Astrocyte (in vitro differentiated cells and primary cell): ENCODE measurements around the gene DSG2. TPM values are rescaled to one million over a fixed set of nuclear protein-coding genes. Genes with fewer than 3 reads are reported as not detected.

Source experiments
- DNase-seq: peaks from one replicate; pipeline ENCODE4 v3.0.0-alpha.2; 2010; ENCODE audit warnings: low read depth
- FAIRE-seq: peaks from 2 replicates; lab custom pipeline; 2011; peaks lifted over from hg19 to GRCh38; lab: Jason Lieb, UNC
- H2AFZ ChIP-seq: 2 replicates; pipeline ENCODE4 v1.6.0; 2012; ENCODE audit warnings: low read depth, low read length, inconsistent platforms
- H3K27ac ChIP-seq: 2 replicates; pipeline ENCODE4 v1.5.1; 2011; ENCODE audit warnings: low read depth, low read length, inconsistent platforms
- H3K27me3 ChIP-seq: 2 replicates; pipeline ENCODE4 v1.6.0; 2011; ENCODE audit warnings: low read length, inconsistent platforms; ENCODE audit not compliant: insufficient read depth
- H3K36me3 ChIP-seq: 2 replicates; pipeline ENCODE4 v1.5.1; 2011; ENCODE audit warnings: low read length, inconsistent platforms; ENCODE audit not compliant: insufficient read depth
- H3K4me1 ChIP-seq: 2 replicates; pipeline ENCODE4 v1.5.1; 2011; ENCODE audit warnings: low read length, inconsistent platforms; ENCODE audit not compliant: insufficient read depth
- H3K4me2 ChIP-seq: 2 replicates; pipeline ENCODE4 v1.6.0; 2012; ENCODE audit warnings: low read length, inconsistent platforms
- H3K4me3 ChIP-seq: 2 replicates; pipeline ENCODE4 v1.5.1; 2011; ENCODE audit warnings: low read depth, mild to moderate bottlenecking, low read length, inconsistent platforms; ENCODE audit not compliant: insufficient read depth
- H3K79me2 ChIP-seq: 2 replicates; pipeline ENCODE4 v1.6.0; 2012; ENCODE audit warnings: mild to moderate bottlenecking, low read length, inconsistent platforms; ENCODE audit not compliant: insufficient read depth
- H3K9ac ChIP-seq: 2 replicates; pipeline ENCODE4 v1.6.0; 2012; ENCODE audit warnings: mild to moderate bottlenecking, low read length, inconsistent platforms
- H3K9me3 ChIP-seq: 2 replicates; pipeline ENCODE4 v1.5.1; 2012; ENCODE audit warnings: low read depth, mild to moderate bottlenecking, low read length, inconsistent platforms; ENCODE audit not compliant: insufficient read depth
- H4K20me1 ChIP-seq: 2 replicates; pipeline ENCODE4 v1.6.0; 2012; ENCODE audit warnings: low read length, inconsistent platforms; ENCODE audit not compliant: insufficient read depth
- H3K27ac Mint-ChIP-seq: one replicate; pipeline ENCODE4 v1.8.0; 2021; ENCODE audit warnings: mild to moderate bottlenecking, mixed read lengths; ENCODE audit not compliant: unreplicated experiment
- H3K27me3 Mint-ChIP-seq: one replicate; pipeline ENCODE4 v1.8.0; 2021; ENCODE audit warnings: low read depth, mixed read lengths; ENCODE audit not compliant: unreplicated experiment
- H3K36me3 Mint-ChIP-seq: one replicate; pipeline ENCODE4 v1.8.0; 2021; ENCODE audit warnings: low read depth, mixed read lengths; ENCODE audit not compliant: unreplicated experiment
- H3K4me1 Mint-ChIP-seq: one replicate; pipeline ENCODE4 v1.8.0; 2021; ENCODE audit warnings: low read depth, mixed read lengths; ENCODE audit not compliant: unreplicated experiment
- H3K4me3 Mint-ChIP-seq: one replicate; pipeline ENCODE4 v1.8.0; 2021; ENCODE audit warnings: mild to moderate bottlenecking, moderate library complexity, mixed read lengths; ENCODE audit not compliant: unreplicated experiment
- H3K9me3 Mint-ChIP-seq: one replicate; pipeline ENCODE4 v1.8.0; 2021; ENCODE audit warnings: mild to moderate bottlenecking, mixed read lengths; ENCODE audit not compliant: unreplicated experiment
- EZH2 ChIP-seq: IDR thresholded peaks from 2 replicates; pipeline ENCODE4 v1.6.1; 2012; ENCODE audit warnings: mild to moderate bottlenecking, low read length, inconsistent platforms; ENCODE audit not compliant: insufficient read depth
- total RNA-seq: library from RNA; stranded (reverse); gene quantifications from 2 replicates; pipeline ENCODE4 v1.2.1, GENCODE V29; 2021
- TF ChIP-seq, protein P1 (sequence below): IDR thresholded peaks from 2 replicates; pipeline ENCODE4 v1.5.1; 2011; ENCODE audit warnings: low read depth, mild to moderate bottlenecking, inconsistent platforms, low read length, moderate library complexity; ENCODE audit not compliant: insufficient read depth

The DSG2 gene
- total RNA-seq, 1 donor from 2014 or later = 154 TPM

GRCh38 chr18:31551883-31552282 lies 53.9 kb downstream of the DSG2 start:
- Histone ChIP-seq H3K4me1 (no peaks in the 10 kb centered on the region), H3K4me3 (no peak overlapping the region), H3K27me3 (no peaks in the 10 kb centered on the region), H3K27ac (no peak overlapping the region), H3K4me2 (no peak overlapping the region), H2AFZ (no peak overlapping the region), H3K36me3 (no peaks in the 10 kb centered on the region), H4K20me1 (no peaks in the 10 kb centered on the region), H3K79me2 (no peaks in the 10 kb centered on the region), H3K9ac (no peak overlapping the region), H3K9me3 (no peaks in the 10 kb centered on the region)
- Mint-ChIP-seq H3K27me3 (no peaks in the 10 kb centered on the region), H3K4me3 (no peak overlapping the region), H3K4me1 (peaks cover 2% of the 10 kb centered on the region), H3K9me3 (no peaks in the 10 kb centered on the region), H3K36me3 (peaks cover 3% of the 10 kb centered on the region), H3K27ac (no peak overlapping the region)
- TF ChIP-seq, protein P1, sequence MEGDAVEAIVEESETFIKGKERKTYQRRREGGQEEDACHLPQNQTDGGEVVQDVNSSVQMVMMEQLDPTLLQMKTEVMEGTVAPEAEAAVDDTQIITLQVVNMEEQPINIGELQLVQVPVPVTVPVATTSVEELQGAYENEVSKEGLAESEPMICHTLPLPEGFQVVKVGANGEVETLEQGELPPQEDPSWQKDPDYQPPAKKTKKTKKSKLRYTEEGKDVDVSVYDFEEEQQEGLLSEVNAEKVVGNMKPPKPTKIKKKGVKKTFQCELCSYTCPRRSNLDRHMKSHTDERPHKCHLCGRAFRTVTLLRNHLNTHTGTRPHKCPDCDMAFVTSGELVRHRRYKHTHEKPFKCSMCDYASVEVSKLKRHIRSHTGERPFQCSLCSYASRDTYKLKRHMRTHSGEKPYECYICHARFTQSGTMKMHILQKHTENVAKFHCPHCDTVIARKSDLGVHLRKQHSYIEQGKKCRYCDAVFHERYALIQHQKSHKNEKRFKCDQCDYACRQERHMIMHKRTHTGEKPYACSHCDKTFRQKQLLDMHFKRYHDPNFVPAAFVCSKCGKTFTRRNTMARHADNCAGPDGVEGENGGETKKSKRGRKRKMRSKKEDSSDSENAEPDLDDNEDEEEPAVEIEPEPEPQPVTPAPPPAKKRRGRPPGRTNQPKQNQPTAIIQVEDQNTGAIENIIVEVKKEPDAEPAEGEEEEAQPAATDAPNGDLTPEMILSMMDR = no peak
- no peak for TF ChIP-seq EZH2
- DNase-seq (no peak), FAIRE-seq (no peak)

- no peaks in the 10 kb centered on the region for H3K4me1 ChIP-seq
- no peaks in the 10 kb centered on the region for H3K27me3 Mint-ChIP-seq
- no peak overlapping the region for H2AFZ ChIP-seq
- no peak overlapping the region for H3K27ac Mint-ChIP-seq
- no peak overlapping the region for H3K4me3 Mint-ChIP-seq
- H3K4me1 Mint-ChIP-seq = peaks cover 2% of the 10 kb centered on the region
- peaks cover 3% of the 10 kb centered on the region for H3K36me3 Mint-ChIP-seq
- H3K4me2 ChIP-seq = no peak overlapping the region
- no peak for TF ChIP-seq EZH2
- TF ChIP-seq, protein P1 = peak; percentile 9
- no peaks in the 10 kb centered on the region for H3K9me3 Mint-ChIP-seq
- H3K36me3 ChIP-seq = no peaks in the 10 kb centered on the region
- no peaks in the 10 kb centered on the region for H3K9me3 ChIP-seq
- no peaks in the 10 kb centered on the region for H3K27me3 ChIP-seq
- no peak overlapping the region for H3K27ac ChIP-seq
- H3K9ac ChIP-seq = no peak overlapping the region
- no peak overlapping the region for H3K4me3 ChIP-seq
- DNase-seq (no peak), FAIRE-seq (no peak)
- H3K79me2 ChIP-seq = no peaks in the 10 kb centered on the region
- H4K20me1 ChIP-seq = no peaks in the 10 kb centered on the region
These were observed 55.8 kb downstream of the DSG2 start for GRCh38 chr18:31553800-31554199.

DNA sequence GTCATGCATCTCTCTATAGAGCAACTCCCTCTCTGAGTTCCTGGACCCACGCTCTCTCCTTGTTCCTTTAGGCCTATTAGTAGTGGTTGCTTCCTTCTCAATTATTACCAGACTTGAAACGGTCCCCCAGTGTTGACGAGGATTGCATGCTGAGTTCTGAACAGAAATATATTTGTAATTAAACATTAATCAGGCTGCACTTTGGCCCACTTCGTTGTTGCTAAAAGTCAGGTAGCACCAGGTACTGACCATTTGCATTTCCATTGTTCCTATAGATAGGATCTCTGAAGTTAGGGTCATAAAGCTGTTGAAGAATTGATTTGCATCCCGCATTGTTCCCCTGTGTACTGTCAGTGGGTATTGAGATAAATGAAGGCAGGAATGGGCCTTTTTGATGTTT lies 56.8 kb downstream of the DSG2 start:
- Mint-ChIP-seq H3K4me1 (peaks cover 2% of the 10 kb centered on the region), H3K36me3 (no peaks in the 10 kb centered on the region), H3K27me3 (no peaks in the 10 kb centered on the region), H3K9me3 (no peaks in the 10 kb centered on the region), H3K27ac (no peak overlapping the region), H3K4me3 (no peak overlapping the region)
- Histone ChIP-seq H3K9me3 (no peaks in the 10 kb centered on the region), H3K27ac (no peak overlapping the region), H3K4me1 (no peaks in the 10 kb centered on the region), H2AFZ (no peak overlapping the region), H3K36me3 (no peaks in the 10 kb centered on the region), H3K27me3 (no peaks in the 10 kb centered on the region), H3K79me2 (no peaks in the 10 kb centered on the region), H3K4me2 (no peak overlapping the region), H4K20me1 (no peaks in the 10 kb centered on the region), H3K4me3 (no peak overlapping the region), H3K9ac (no peak overlapping the region)
- DNase-seq (no peak), FAIRE-seq (no peak)
- TF ChIP-seq, protein P1 = no peak
- no peak for TF ChIP-seq EZH2
